Islet precursor cell (in vitro differentiated cells): ENCODE results near the gene RAF1.
"Not testable (repeated sequence)": the region's sequence is repeated elsewhere in the genome, so short reads cannot be mapped to it uniquely, and the experiment has no call there.

Experiments
- DNase-seq: peaks from one replicate; pipeline ENCODE4 v3.0.0-alpha.2; 2018

RAF1 gene

GRCh38 chr3:12675115-12675810 is 11.3 kb upstream of the RAF1 start:
- no peak for DNase-seq

- peak; percentile 63 for DNase-seq
Measured at GRCh38 chr3:12673956-12674736, 10.2 kb upstream of the RAF1 start.

GRCh38 chr3:12671120-12671450 is 7.2 kb upstream of the RAF1 start:
- DNase-seq: no peak

GRCh38 chr3:12670365-12671119 is 6.6 kb upstream of the RAF1 start:
- no peak for DNase-seq

GRCh38 chr3:12663401-12663935 is 449 bp downstream of the RAF1 start:
- DNase-seq: no peak

- peak; percentile 68 for DNase-seq
Measured at GRCh38 chr3:12662593-12663400, 1.1 kb downstream of the RAF1 start.

- no peak for DNase-seq
Measured at GRCh38 chr3:12661926-12662592, 1.9 kb downstream of the RAF1 start.

GRCh38 chr3:12661375-12661774 is 2.5 kb downstream of the RAF1 start:
- not testable (repeated sequence) for DNase-seq

GRCh38 chr3:12660196-12660595 is 3.7 kb downstream of the RAF1 start:
- DNase-seq: no peak

- no peak for DNase-seq
Measured at GRCh38 chr3:12659316-12660015, 4.5 kb downstream of the RAF1 start.

GRCh38 chr3:12658593-12659058 is 5.3 kb downstream of the RAF1 start:
- DNase-seq: no peak

GRCh38 chr3:12656850-12657249 is 7.1 kb downstream of the RAF1 start:
- DNase-seq: no peak

GRCh38 chr3:12656193-12656592 is 7.7 kb downstream of the RAF1 start:
- no peak for DNase-seq

- no peak for DNase-seq
Measured at GRCh38 chr3:12655701-12656100, 8.2 kb downstream of the RAF1 start.

GRCh38 chr3:12653747-12654146 is 10.2 kb downstream of the RAF1 start:
- DNase-seq: no peak

GRCh38 chr3:12648384-12648959 is 15.4 kb downstream of the RAF1 start:
- no peak for DNase-seq

- no peak for DNase-seq
Measured at GRCh38 chr3:12644331-12644937, 19.5 kb downstream of the RAF1 start.

- DNase-seq: no peak
Measured at GRCh38 chr3:12643724-12644123, 20.2 kb downstream of the RAF1 start.

GRCh38 chr3:12643010-12643380 is 20.9 kb downstream of the RAF1 start:
- no peak for DNase-seq

GRCh38 chr3:12640853-12641252 is 23.1 kb downstream of the RAF1 start:
- not testable (repeated sequence) for DNase-seq

- no peak for DNase-seq
Measured at GRCh38 chr3:12638105-12638504, 25.8 kb downstream of the RAF1 start.
